ENCODE results near the gene WDSUB1. TPM values are rescaled to one million over a fixed set of nuclear protein-coding genes. Genes with fewer than 3 reads are reported as not detected.

WDSUB1 gene
- total and polyA plus RNA-seq, 9 of the 15 experiments (the other 6 are each of a cell fraction or from before 2014, with no cell fraction given): 5.2 to 13.7 (median 9.4) TPM

DNA sequence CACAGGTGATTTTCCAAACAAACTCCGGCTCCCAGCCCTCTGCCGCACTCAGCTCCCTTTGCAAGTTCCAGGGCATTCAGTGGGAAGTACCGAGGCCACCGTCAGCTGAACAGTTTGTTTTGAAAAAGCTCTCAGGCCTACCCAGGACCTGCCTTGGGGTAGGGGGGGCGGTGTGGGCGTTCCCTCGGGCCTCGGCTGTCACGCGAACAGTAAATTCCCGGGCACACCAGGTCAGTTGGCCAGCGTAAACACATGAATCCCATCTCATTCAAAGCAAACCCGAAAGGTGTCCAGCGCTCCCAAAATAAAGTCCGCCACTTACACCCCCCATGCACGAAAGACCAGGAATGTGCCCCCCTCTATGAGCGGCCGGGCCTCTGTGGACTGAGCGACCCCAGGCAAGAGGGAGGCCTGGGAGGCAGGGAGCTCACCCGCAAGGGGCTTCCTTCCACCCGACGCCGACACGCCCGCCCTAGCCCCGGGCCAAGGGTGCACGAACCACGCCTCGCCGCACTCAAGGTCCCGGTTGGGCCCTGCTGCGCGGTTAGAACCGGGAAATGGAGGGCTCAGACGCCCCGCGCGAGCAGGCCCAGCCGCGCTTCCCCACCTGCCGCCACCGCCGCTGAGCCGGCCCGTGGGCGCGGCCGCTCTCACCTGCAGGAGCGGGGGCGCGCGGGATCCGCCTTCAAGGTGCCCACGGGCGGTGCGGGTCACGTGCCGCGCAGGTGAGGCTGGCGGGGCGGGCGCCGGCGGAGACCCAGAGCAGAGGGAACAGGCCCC lies at the start of gene WDSUB1 (continued):
- TF ChIP-seq, protein P1, sequence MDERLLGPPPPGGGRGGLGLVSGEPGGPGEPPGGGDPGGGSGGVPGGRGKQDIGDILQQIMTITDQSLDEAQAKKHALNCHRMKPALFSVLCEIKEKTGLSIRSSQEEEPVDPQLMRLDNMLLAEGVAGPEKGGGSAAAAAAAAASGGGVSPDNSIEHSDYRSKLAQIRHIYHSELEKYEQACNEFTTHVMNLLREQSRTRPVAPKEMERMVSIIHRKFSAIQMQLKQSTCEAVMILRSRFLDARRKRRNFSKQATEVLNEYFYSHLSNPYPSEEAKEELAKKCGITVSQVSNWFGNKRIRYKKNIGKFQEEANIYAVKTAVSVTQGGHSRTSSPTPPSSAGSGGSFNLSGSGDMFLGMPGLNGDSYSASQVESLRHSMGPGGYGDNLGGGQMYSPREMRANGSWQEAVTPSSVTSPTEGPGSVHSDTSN (CRISPR knock-in tag; IDR thresholded peaks at IDR 0.05; ENCODE audit: low read depth): no peak
- TF ChIP-seq, protein P1 (tag; conservative IDR thresholded peaks at IDR 0.05; ENCODE audit: low read depth): peak; percentile 53
- TF ChIP-seq, protein P2, sequence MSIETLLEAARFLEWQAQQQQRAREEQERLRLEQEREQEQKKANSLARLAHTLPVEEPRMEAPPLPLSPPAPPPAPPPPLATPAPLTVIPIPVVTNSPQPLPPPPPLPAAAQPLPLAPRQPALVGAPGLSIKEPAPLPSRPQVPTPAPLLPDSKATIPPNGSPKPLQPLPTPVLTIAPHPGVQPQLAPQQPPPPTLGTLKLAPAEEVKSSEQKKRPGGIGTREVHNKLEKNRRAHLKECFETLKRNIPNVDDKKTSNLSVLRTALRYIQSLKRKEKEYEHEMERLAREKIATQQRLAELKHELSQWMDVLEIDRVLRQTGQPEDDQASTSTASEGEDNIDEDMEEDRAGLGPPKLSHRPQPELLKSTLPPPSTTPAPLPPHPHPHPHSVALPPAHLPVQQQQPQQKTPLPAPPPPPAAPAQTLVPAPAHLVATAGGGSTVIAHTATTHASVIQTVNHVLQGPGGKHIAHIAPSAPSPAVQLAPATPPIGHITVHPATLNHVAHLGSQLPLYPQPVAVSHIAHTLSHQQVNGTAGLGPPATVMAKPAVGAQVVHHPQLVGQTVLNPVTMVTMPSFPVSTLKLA (conservative IDR thresholded peaks at IDR 0.05): peak; percentile 65 to 74; a peak in 3 of 4 replicates
- no peak for TF ChIP-seq ZNF561 (CRISPR knock-in tag; conservative IDR thresholded peaks at IDR 0.05)
- TF ChIP-seq, protein P3, sequence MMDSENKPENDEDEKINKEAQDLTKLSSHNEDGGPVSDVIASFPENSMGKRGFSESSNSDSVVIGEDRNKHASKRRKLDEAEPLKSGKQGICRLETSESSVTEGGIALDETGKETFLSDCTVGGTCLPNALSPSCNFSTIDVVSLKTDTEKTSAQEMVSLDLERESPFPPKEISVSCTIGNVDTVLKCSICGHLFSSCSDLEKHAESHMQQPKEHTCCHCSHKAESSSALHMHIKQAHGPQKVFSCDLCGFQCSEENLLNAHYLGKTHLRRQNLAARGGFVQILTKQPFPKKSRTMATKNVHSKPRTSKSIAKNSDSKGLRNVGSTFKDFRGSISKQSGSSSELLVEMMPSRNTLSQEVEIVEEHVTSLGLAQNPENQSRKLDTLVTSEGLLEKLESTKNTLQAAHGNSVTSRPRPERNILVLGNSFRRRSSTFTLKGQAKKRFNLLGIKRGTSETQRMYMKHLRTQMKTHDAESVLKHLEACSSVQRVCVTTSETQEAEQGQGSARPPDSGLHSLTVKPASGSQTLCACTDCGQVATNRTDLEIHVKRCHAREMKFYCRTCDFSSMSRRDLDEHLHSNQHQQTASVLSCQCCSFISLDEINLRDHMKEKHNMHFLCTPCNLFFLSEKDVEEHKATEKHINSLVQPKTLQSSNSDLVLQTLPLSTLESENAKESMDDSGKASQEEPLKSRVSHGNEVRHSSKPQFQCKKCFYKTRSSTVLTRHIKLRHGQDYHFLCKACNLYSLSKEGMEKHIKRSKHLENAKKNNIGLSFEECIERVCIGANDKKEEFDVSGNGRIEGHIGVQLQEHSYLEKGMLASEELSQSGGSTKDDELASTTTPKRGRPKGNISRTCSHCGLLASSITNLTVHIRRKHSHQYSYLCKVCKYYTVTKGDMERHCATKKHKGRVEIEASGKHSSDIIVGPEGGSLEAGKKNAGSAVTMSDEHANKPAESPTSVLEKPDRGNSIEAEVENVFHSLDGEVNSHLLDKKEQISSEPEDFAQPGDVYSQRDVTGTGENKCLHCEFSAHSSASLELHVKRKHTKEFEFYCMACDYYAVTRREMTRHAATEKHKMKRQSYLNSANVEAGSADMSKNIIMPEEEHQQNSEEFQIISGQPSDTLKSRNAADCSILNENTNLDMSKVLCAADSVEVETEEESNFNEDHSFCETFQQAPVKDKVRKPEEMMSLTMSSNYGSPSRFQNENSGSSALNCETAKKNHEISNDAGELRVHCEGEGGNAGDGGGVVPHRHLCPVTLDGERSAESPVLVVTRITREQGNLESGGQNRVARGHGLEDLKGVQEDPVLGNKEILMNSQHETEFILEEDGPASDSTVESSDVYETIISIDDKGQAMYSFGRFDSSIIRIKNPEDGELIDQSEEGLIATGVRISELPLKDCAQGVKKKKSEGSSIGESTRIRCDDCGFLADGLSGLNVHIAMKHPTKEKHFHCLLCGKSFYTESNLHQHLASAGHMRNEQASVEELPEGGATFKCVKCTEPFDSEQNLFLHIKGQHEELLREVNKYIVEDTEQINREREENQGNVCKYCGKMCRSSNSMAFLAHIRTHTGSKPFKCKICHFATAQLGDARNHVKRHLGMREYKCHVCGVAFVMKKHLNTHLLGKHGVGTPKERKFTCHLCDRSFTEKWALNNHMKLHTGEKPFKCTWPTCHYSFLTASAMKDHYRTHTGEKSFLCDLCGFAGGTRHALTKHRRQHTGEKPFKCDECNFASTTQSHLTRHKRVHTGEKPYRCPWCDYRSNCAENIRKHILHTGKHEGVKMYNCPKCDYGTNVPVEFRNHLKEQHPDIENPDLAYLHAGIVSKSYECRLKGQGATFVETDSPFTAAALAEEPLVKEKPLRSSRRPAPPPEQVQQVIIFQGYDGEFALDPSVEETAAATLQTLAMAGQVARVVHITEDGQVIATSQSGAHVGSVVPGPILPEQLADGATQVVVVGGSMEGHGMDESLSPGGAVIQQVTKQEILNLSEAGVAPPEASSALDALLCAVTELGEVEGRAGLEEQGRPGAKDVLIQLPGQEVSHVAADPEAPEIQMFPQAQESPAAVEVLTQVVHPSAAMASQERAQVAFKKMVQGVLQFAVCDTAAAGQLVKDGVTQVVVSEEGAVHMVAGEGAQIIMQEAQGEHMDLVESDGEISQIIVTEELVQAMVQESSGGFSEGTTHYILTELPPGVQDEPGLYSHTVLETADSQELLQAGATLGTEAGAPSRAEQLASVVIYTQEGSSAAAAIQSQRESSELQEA (IDR thresholded peaks at IDR 0.05; ENCODE audit: low read depth): no peak
- TF ChIP-seq PHF8 (IDR thresholded peaks at IDR 0.05; ENCODE audit: borderline replicate concordance, low read length): peak; percentile 83; the same call in 1 of the 2 replicates
- no peak for TF ChIP-seq STAT5A (IDR thresholded peaks at IDR 0.05; ENCODE audit: borderline replicate concordance, low read length)
- no peak for TF ChIP-seq KLF10 (CRISPR knock-in tag; IDR thresholded peaks at IDR 0.05)
- TF ChIP-seq, protein P4, sequence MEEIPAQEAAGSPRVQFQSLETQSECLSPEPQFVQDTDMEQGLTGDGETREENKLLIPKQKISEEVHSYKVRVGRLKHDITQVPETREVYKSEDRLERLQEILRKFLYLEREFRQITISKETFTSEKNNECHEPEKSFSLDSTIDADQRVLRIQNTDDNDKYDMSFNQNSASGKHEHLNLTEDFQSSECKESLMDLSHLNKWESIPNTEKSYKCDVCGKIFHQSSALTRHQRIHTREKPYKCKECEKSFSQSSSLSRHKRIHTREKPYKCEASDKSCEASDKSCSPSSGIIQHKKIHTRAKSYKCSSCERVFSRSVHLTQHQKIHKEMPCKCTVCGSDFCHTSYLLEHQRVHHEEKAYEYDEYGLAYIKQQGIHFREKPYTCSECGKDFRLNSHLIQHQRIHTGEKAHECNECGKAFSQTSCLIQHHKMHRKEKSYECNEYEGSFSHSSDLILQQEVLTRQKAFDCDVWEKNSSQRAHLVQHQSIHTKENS (CRISPR knock-in tag; IDR thresholded peaks at IDR 0.05): no peak
- no peak for TF ChIP-seq GTF2E2 (tag; IDR thresholded peaks at IDR 0.05)
- no peak for TF ChIP-seq HNRNPK (IDR thresholded peaks at IDR 0.05; ENCODE audit: low read depth, low read length, poor library complexity, severe bottlenecking)
- no peak for TF ChIP-seq TRIM28 (IDR thresholded peaks at IDR 0.05)
- TF ChIP-seq KAT2B (IDR thresholded peaks at IDR 0.05; ENCODE audit: low read depth, low read length): no peak
- TF ChIP-seq ZNF551 (CRISPR knock-in tag; IDR thresholded peaks at IDR 0.05): no peak

Measured in K562 (cell line).